AG04449 (cell line): Measurements from ENCODE around the gene TNFRSF8.

ENCODE experiments used
- CTCF ChIA-PET: fragments of 350-600 bp; formaldehyde crosslinking; extraction: SDS; loops from one replicate; lab custom pipeline; 2021; ENCODE audit warnings: antibody characterized with exemption; lab: Yijun Ruan, JAX
- POLR2A ChIA-PET: fragments of 400-600, 350-600 bp; formaldehyde crosslinking; extraction: SDS; loops from one replicate; lab custom pipeline; 2020; ENCODE audit warnings: antibody characterized with exemption, inconsistent platforms; lab: Yijun Ruan, JAX
- DNase-seq: peaks from one replicate; pipeline ENCODE4 v3.0.0-alpha.2; 2010; ENCODE audit warnings: low read depth, low spot score
- H3K4me3 ChIP-seq: 2 replicates; pipeline ENCODE4 v1.5.1; 2011; ENCODE audit warnings: low read depth, mild to moderate bottlenecking, control low read depth, low read length
- TF ChIP-seq, protein P1 (sequence below): IDR thresholded peaks from one replicate; pipeline ENCODE4 v1.5.1; 2011; ENCODE audit warnings: mild to moderate bottlenecking, moderate library complexity, low read length, control low read depth, inconsistent platforms; ENCODE audit not compliant: insufficient read depth; ENCODE audit errors: missing control alignments

The TNFRSF8 gene

DNA sequence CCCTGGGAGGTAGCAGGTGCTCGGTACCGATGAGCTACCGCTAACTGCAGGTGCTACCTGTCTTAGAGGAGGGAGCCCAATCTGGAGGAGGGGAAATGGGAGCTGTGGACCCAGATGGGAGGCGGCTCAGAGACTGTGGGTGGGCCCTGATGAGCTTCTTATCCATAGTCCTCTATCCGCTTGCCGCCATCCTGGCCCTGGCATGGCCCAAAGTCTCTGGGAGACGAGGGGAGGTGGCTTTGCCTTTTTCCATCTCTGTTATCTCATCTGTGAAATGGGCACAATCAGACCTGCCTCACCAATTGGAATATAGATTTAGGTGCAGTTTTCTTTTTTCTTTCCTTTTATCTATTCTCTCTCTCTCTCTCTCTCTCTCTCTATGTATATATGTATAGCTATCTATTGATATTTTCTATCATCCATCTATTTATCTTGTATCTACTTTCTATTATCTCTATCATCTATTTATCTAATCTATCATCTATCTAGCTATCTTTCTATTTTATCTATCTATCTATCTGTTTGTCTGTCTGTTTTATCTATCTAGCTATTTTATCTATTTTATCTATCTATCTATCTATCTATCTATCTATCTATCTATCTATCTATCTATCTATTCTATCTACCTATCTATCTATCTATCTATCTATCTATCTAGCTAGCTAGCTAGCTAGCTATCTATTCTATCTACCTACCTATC, 120.1 kb downstream of the TNFRSF8 start:
- DNase-seq: no peak
- no peak overlapping the region for H3K4me3 ChIP-seq
- POLR2A ChIA-PET: no interaction called here
- TF ChIP-seq, protein P1, sequence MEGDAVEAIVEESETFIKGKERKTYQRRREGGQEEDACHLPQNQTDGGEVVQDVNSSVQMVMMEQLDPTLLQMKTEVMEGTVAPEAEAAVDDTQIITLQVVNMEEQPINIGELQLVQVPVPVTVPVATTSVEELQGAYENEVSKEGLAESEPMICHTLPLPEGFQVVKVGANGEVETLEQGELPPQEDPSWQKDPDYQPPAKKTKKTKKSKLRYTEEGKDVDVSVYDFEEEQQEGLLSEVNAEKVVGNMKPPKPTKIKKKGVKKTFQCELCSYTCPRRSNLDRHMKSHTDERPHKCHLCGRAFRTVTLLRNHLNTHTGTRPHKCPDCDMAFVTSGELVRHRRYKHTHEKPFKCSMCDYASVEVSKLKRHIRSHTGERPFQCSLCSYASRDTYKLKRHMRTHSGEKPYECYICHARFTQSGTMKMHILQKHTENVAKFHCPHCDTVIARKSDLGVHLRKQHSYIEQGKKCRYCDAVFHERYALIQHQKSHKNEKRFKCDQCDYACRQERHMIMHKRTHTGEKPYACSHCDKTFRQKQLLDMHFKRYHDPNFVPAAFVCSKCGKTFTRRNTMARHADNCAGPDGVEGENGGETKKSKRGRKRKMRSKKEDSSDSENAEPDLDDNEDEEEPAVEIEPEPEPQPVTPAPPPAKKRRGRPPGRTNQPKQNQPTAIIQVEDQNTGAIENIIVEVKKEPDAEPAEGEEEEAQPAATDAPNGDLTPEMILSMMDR: no peak
- CTCF ChIA-PET: interaction anchor here (0.9 to 3.3 kb wide), 3 partner anchors 9 to 104 kb away, joined by 3 to 30 read pairs (median 7); no protein-coding TSS in a partner anchor

DNA sequence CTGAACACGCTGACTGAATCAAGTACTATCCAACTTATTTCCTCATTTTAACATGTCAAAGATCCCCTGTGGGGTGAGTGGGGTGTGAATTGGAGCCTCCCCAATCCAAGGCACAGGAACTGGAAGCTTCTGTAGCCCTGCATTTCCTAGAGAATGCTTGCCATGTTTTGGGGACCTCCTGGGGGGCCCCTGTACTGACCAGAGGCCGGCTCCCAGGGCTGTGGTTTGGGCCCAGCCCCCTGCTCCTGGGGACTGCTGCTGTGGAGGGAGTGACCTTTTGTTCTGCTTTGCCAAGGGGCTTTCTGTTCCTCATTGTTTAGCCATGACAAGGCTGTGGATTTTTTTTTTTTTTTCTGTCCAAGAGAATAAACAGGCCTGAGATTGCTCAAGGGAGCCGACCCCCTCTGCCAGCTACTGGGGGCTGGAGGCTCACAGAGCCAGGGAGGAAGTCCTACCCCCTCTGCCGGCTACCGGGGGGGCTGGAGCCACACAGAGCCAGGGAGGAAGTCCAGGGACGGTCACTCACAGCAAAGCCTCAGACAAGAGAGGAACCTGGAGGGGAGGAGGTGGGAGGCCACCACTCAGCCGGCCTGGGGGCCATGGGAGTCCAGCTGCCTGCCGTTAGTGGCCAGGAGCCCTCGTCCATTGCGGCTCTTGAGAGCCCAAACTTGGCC, 121.0 kb downstream of the TNFRSF8 start:
- no peak overlapping the region for H3K4me3 ChIP-seq
- ChIA-PET CTCF (interaction anchor here (0.6 to 3.3 kb wide), 3 partner anchors 8 to 61 kb away, joined by 3 to 30 read pairs (median 3); no protein-coding TSS in a partner anchor), POLR2A (no interaction called here)
- peak; percentile 23 for DNase-seq
- TF ChIP-seq, protein P1: peak; percentile 33

DNA sequence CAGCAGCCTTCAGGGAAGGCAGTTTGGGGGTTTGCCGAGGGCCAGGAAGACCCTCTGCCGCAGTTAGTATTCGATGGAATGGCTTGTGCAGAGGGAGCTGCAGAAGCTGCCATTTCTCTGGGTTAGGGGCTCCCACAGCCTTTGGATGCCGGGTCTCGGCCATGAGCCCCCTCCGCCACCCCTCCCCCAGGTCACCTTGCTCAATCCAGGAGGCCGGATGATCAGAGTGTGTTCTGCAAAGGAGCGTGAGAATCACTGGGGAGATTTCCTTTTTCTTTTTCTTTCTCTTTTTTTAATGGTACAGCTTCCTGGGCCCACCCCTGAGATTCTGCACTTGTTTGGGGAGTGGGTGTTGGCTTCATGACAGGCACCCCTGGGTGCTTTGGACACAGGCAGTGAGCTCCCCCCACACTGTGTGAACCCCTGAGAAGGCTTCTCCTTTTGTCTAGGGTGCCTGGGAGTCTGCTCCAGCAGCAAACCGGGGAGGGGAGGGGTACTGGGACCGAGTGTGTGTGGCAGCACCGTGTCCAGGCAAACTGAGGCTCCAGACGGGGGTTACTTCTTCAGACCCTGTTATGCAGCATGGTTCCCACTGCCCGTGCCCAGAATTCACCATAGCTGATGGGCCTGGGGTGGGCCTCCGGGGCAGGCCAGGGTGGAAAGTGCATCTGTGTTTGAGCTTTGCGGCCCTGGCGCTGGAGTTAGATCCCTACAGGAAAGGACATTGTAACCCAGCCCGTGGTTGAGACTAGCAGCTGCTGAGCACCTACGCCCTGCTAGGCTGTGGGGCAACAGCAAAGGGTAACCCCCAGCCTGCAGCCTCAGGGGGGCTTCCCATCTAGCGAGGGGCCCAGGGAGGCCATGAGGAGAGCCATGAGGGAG, 122.2 kb downstream of the TNFRSF8 start:
- ChIA-PET CTCF (interaction anchor here (0.6 to 4.9 kb wide), 4 partner anchors 11 to 60 kb away, joined by 3 to 31 read pairs (median 4); no protein-coding TSS in a partner anchor), POLR2A (no interaction called here)
- TF ChIP-seq, protein P1: no peak
- H3K4me3 ChIP-seq: no peak overlapping the region
- DNase-seq: no peak

DNA sequence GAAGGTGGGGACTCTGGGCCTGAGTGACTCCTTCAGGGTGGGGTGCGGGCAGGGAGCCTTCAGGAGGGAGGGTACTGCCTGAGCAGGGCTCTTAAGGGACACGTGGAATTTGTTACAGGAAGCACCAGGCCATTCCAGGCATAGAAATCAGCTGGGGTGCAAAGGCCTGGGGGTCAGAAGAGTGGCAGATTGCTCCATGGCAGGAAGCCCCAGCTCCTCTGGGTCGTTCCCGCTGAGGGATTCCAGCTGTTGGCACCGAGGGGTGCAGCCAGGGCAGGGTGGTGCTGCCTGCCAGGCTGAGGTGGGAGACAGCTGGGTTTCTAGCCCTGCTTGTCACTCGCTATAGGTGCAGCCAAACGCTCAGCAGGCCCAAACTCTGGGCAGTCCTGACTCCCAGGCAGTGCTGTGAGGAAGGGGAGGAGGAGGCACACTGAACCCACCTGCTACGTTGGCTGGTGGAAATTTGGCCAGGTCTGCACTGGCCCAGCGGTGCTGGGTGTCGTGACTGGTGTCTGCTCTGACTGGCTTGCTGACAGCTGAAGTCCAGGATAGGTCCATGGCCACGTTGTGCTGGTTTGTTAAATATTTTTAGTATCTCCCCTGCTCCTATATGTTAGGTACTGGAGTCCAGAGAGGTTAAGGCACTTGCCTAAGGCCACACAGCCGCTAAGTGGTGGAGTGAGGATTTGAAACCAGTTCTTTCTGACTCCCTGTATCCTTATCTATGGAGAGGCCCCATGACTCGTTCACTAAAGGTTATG, 123.0 kb downstream of the TNFRSF8 start:
- ChIA-PET CTCF (interaction anchor here (0.9 to 4.9 kb wide), 4 partner anchors 11 to 61 kb away, joined by 3 to 31 read pairs (median 12); no protein-coding TSS in a partner anchor), POLR2A (interaction anchor here (1.3 kb wide), 1 partner anchor 8 kb away, joined by 5 read pairs; no protein-coding TSS in a partner anchor)
- no peak for DNase-seq
- no peak overlapping the region for H3K4me3 ChIP-seq
- TF ChIP-seq, protein P1: no peak

DNA sequence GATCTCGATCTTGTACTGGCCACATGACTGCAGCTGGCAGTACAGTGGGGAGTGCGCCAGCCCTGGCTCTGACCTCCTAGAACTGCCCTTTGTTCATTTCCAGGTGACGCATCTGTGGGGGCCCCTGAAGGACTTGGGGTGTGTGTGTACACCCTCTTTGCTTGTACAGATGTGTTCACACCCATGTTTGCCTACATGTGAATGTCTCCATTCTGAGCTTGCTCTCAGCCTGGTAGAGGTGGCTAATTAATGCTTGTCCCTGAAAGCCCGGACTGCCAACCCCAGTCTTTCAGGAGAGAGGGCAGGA, 123.5 kb downstream of the TNFRSF8 start:
- no peak overlapping the region for H3K4me3 ChIP-seq
- ChIA-PET POLR2A (interaction anchor here (1.3 kb wide), 1 partner anchor 9 kb away, joined by 5 read pairs; no protein-coding TSS in a partner anchor), CTCF (interaction anchor here (3.3 to 4.9 kb wide), 2 partner anchors 22 to 61 kb away, joined by 18 to 31 read pairs; no protein-coding TSS in a partner anchor)
- TF ChIP-seq, protein P1: no peak
- DNase-seq: no peak
